Measurements from ENCODE around the gene POLR2E.

The POLR2E gene

GRCh38 chr19:1093811-1094553, 1.2 kb downstream of the POLR2E start:
- no peak for TF ChIP-seq CTCF (IDR thresholded peaks at IDR 0.05)
- H3K27me3 ChIP-seq = no peaks in the 10 kb centered on the region
- peaks cover 44 to 54% of the 10 kb centered on the region in 2 experiments for H3K4me1 ChIP-seq (ENCODE audit: control insufficient read depth in 1 of 2, insufficient read depth in 1 of 2, low read depth in 1 of 2, low read length in 1 of 2)
- H3K9me3 ChIP-seq = no peaks in the 10 kb centered on the region
- peak overlapping the region; percentile 74 to 95 for H3K4me3 ChIP-seq (ENCODE audit: low read depth in 1 of 2, low read length in 1 of 2)
- H3K36me3 ChIP-seq = peaks cover 24% of the 10 kb centered on the region
- peak overlapping the region; percentile 68 for H3K27ac ChIP-seq

GRCh38 chr19:1093330-1093729, 1.8 kb downstream of the POLR2E start:
- no peaks in the 10 kb centered on the region for H3K27me3 ChIP-seq
- no peak for TF ChIP-seq CTCF (IDR thresholded peaks at IDR 0.05)
- peaks cover 31% of the 10 kb centered on the region for H3K36me3 ChIP-seq
- peaks cover 44 to 54% of the 10 kb centered on the region in 2 experiments for H3K4me1 ChIP-seq (ENCODE audit: control insufficient read depth in 1 of 2, insufficient read depth in 1 of 2, low read depth in 1 of 2, low read length in 1 of 2)
- H3K4me3 ChIP-seq (ENCODE audit: low read depth in 1 of 2, low read length in 1 of 2) = no peak overlapping the region
- H3K27ac ChIP-seq = no peak overlapping the region
- H3K9me3 ChIP-seq = no peaks in the 10 kb centered on the region

GRCh38 chr19:1091544-1092175, 3.5 kb downstream of the POLR2E start:
- Histone ChIP-seq H3K27ac (peak overlapping the region; percentile 13), H3K27me3 (no peaks in the 10 kb centered on the region), H3K9me3 (no peaks in the 10 kb centered on the region), H3K36me3 (peaks cover 45% of the 10 kb centered on the region), H3K4me3 (ENCODE audit: low read depth in 1 of 2, low read length in 1 of 2) (no peak overlapping the region), H3K4me1 (ENCODE audit: control insufficient read depth in 1 of 2, insufficient read depth in 1 of 2, low read depth in 1 of 2, low read length in 1 of 2) (peaks cover 51 to 61% of the 10 kb centered on the region in 2 experiments)
- no peak for TF ChIP-seq CTCF (IDR thresholded peaks at IDR 0.05)

- no peaks in the 10 kb centered on the region for H3K27me3 ChIP-seq
- TF ChIP-seq CTCF (IDR thresholded peaks at IDR 0.05) = no peak
- H3K9me3 ChIP-seq = no peaks in the 10 kb centered on the region
- H3K27ac ChIP-seq = peak overlapping the region; percentile 13
- H3K4me1 ChIP-seq (ENCODE audit: control insufficient read depth in 1 of 2, insufficient read depth in 1 of 2, low read depth in 1 of 2, low read length in 1 of 2) = peaks cover 56 to 67% of the 10 kb centered on the region in 2 experiments
- no peak overlapping the region for H3K4me3 ChIP-seq (ENCODE audit: low read depth in 1 of 2, low read length in 1 of 2)
- H3K36me3 ChIP-seq = peaks cover 52% of the 10 kb centered on the region
Observed at GRCh38 chr19:1090731-1091543, 4.2 kb downstream of the POLR2E start.

GRCh38 chr19:1089891-1090290, 5.3 kb downstream of the POLR2E start:
- Histone ChIP-seq H3K9me3 (no peaks in the 10 kb centered on the region), H3K27me3 (no peaks in the 10 kb centered on the region), H3K4me3 (ENCODE audit: low read depth in 1 of 2, low read length in 1 of 2) (no peak overlapping the region), H3K4me1 (ENCODE audit: control insufficient read depth in 1 of 2, insufficient read depth in 1 of 2, low read depth in 1 of 2, low read length in 1 of 2) (peaks cover 50 to 60% of the 10 kb centered on the region in 2 experiments), H3K27ac (peak overlapping the region; percentile 93), H3K36me3 (peaks cover 62% of the 10 kb centered on the region)
- no peak for TF ChIP-seq CTCF (IDR thresholded peaks at IDR 0.05)
